ENCODE data around the gene IRF9.
A peak's percentile ranks its signal among the peaks of the same experiment; 100 is the strongest.

IRF9 gene, protein sequence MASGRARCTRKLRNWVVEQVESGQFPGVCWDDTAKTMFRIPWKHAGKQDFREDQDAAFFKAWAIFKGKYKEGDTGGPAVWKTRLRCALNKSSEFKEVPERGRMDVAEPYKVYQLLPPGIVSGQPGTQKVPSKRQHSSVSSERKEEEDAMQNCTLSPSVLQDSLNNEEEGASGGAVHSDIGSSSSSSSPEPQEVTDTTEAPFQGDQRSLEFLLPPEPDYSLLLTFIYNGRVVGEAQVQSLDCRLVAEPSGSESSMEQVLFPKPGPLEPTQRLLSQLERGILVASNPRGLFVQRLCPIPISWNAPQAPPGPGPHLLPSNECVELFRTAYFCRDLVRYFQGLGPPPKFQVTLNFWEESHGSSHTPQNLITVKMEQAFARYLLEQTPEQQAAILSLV

DNA sequence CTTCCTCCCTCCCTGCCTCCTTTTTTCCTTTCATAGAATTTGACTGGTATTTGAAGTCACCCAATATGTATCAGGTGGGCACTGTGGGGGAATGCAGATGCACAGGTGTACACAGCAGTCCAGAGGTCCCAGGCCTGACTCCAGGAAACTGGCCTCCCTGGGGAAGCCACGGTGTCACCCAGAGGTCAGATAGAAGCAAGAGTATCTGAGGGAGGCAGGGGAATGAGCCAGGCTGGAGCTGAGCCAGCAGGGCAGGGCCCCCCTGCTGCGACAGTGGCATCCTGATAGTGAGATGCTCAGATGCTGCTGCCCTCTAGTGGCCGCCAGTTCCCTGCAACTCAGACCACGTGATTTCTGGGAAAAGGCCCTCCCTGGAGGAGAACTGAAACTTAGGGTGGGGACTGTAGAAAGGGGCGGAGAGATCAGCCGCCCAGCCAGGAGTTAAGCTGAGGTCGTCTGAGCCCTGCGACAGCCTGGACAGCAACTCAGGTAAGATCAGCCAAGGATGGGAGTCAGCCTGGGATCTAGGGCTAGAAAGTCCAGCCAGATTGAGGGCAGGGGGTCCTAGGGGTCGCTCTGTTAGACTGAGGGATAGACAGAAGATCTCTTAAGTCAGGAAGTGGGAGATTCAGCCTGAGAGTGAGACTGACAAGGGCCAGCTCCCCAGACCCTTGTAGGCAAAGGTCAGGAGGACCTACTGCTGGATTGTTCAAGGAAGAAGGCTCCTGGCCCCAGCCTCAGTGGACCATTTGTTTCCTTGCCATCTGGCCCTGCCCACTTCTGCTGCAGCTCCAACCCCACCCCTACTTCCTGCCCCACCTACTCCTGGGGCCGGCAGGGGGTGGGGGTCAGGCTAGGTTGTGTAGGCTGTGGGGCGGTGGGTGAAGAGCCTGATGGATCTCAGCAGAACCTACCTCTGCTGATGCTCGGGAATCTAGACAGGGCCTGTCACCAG lies at the start of gene IRF9:
IRF9 (plus strand) TSS at position 416 of the 955 bp plus-strand sequence. CDS start 880 bp downstream, outside the sequence.
- peak; percentile 98 for DNase-seq

DNA sequence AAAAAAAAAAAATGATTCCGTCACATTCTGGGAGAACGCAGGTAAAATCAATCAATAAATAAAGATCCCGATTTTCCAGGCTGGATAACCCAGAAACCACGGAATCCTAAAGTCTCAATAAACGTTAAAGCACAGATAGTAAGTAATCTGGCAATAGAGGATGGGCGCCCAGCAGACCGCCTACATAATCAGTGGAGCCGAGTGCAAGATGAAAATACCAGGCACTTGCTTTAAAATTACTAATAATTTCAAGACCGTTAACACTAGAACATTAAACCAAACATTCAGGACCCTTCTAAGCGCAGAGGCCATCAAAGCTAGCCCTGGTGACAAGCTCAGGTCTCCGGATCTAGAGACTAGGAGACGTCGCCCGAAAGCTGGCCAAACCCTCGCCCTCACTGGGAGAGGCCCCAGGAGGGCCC lies 47.7 kb upstream of the IRF9 start:
- no peak for DNase-seq

DNA sequence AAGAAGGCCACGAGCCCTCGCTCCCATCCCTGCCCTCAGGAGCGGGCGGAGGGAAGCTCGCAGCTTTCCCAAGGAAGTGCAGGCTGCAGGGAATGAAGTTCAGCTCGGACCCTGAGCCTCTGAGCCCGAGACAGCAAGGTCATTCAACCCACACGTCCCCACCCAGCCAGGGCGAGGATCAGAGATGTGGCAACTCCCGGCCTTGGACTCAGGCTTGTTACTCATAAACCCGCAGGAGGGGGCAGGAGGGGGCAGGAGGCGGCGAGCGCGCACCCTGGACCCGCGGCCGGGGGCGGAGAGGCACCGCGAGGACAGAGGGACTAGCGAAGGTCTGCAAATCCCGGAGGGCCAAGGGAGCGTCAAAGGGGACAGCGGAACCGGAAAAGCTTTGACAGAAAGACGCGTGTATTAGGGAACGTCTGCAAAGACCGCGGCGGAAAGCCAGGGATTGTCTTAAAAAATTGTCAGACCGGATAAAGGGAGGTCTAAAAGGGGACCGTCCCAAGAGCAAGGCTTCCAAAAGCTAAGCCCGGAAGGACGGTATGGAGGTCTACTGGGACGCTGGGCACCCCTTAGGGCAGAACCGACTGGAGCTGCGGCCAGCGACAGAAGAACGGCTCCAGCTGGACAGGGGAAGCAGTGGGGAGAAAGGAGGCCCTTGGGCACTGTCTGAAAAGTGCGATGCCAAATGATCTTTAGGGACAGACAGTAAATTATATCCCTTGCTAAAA lies 47.1 kb upstream of the IRF9 start:
- peak; percentile 77 for DNase-seq

DNA sequence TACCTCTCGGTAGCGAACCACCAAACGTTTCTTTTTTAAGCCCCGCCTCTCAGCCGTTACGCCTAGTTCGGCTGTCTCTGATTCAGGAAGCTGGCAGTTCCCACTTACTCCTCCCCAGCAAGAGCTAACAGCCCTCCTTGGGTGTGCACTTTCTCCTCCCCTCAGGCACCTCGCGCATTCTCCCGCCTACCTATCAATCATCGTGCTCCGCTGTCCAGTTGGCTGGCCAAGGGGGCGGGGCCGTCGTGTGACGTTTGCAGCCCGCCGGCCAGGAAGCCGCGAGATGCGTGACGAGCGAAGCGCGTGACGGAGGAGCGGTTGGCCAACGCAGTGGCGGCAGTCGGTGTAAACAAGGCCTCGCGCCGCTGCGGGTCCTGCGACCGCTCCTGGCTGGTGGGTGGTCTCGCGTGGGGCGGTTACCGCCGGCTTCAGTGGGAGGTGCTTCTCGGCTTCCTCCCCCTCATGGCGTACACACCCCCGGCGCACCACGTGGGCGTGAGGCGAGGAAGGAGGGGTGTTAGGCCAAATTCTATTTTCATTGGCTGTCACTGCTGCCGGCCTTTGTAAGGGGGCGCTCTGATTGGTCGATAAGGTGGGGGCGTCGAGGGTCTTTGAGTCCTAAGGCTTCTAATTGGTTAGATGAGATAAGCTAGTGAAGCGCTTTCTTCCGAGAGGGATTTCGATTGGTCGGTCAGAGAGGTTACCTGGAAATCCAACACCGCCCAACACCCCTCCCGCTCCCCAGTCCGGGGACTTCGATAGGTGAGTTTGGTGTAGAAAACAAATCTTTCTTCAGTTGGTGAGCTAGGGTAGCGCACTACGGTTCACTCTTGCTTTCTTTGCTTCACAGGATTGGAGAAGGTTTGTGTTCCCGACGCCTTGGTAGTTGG lies 46.3 kb upstream of the IRF9 start, which contains the start of the genes DCAF11 and NRL:
DCAF11 (plus strand) TSS at position 246 of the 890 bp plus-strand sequence. CDS start 818 bp downstream, outside the sequence.
NRL (minus strand) TSS at position 418 of the 890 bp plus-strand sequence. CDS start 32,101 bp downstream, outside the sequence.
- peak; percentile 99 for DNase-seq

- DNase-seq: no peak
These were observed 45.5 kb upstream of the IRF9 start for GRCh38 chr14:24115422-24116127.

DNA sequence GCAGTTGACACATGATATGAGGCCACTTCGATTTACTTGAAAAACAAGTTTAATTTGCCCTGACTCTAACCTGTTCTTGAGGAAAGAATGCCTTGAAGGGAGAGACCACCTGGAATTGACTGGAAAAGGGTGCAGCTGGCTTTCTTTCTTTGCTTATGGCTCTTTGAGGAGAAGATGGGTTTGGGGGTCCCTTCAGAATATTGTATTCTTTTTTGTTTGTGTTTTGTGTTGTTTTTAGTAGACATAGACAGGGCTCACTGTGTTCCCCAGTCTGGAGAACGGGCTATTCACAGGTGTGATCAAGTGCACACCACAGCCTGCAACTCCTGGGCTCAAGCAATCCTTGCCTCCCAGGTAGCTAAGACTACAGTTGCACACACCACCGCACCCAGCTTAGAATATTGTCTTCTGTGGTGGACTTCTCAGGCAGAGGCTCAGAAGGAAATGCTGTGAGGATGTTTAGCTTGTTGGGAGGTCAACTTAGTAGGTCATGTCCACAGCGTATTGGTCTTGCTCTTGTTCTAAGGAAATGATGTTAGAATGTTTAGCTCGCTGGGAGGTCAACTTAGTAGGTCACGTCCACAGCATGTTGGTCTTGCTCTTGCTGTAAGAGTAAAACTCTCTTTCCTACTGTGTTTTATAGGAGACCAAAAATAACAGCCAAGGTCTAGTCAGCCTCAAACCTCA lies 44.8 kb upstream of the IRF9 start:
- no peak for DNase-seq

GRCh38 chr14:24117179-24117578 lies 43.9 kb upstream of the IRF9 start:
- no peak for DNase-seq

- DNase-seq: no peak
These were observed 41.4 kb upstream of the IRF9 start for GRCh38 chr14:24119691-24120090.

- DNase-seq: no peak
These were observed 39.9 kb upstream of the IRF9 start for GRCh38 chr14:24121210-24121609.

DNA sequence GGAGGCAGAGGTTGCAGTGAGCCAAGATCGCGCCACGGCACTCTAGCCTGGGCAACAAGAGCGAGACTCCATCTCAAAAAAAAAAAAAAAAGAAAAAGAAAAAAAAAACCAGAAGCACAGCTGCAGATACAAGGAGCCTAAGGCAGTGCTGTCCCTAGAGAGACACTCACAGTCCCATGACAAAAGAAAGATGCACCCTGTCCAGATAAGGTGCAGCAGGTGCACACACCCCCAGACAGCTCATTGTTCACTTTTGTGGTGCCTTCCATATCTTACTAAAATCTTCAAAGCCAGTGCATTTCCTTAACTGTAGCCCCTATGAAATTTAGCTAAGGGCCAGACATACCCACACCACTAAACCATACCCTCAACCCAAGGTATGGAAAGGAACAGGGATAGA lies 38.6 kb upstream of the IRF9 start:
- DNase-seq: no peak

DNA sequence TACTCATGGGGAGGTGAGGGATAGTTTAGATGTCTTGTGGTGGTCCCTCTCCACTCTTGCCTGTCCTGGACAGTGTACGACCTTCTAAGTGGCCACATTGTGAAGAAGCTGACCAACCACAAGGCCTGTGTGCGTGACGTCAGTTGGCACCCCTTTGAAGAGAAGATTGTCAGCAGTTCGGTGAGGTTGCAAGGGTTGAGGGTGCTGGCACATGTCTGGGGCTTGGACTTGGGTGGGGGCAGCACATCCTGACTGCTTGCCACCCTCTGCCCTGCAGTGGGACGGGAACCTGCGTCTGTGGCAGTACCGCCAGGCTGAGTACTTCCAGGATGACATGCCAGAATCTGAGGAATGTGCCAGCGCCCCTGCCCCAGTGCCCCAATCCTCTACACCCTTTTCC lies 38.2 kb upstream of the IRF9 start:
- no peak for DNase-seq

DNA sequence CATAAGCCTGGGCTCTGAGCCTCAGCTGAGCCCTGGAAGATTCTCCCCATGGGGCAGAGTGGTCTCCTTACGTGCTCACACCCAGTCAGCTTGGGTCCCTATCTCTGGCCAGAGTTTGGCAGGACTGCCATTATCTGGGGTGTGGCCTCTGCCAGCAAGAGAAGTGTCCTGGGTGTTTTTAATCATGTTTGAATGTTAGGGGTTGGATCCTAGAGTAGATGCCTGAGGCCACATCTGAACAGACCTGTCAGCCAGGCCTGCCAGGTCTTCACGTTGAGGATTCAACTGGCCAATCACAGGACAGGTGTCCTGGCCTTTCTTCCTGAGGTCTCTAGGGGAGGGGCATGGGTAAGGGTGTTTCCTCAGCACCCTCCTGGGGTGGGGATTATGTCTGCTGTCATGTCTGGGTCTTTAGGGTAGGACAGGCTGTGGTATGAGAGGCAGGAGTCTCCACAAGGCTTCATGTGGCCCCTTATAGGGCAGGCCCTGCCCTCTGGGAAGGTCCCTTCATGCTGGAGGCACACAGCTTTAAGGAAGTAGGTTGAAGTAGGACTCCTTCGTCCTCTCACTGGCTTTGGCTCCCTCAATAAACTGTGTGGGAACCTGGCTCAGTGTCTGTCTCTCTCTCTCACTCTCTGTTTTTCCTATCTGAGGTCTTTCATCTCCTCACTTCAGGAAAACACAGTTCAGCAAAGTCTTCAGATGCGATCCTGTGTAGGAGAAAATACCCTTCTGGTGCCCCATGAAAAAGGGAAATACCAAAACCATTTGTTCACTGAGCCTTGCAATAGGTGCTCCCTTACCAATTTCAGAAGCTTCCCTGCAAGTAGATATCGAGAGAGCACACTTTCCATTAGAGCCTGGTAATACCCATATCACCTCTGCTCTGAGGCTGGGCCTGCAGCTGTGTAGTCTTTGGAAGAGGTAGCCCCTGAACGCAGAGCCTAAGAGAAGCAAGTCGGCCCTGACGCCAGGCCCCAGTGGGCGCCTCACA lies 37.3 kb upstream of the IRF9 start:
- DNase-seq: no peak

GRCh38 chr14:24126939-24127338 lies 34.1 kb upstream of the IRF9 start:
- no peak for DNase-seq

DNA sequence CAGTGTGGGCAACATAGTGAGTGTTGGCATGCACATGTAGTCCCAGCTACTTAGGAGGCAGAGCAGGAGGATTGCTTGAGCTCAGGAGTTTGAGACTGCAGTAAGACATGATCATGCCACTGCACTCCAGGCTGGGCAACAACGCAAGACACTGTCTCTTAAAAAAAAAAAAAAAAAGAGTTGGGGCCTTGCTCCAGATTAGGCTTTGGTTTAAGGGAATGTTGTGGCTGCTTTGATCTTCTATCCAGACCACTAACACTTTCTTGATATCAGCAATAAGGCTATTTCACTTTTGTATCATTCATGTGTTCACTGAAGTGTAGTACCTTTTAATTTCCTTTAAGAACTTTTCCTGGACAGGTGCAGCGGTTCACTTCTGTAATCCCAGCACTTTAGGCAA lies 33.4 kb upstream of the IRF9 start:
- DNase-seq: no peak

GRCh38 chr14:24129410-24129998 lies 31.6 kb upstream of the IRF9 start:
- DNase-seq: no peak

DNA sequence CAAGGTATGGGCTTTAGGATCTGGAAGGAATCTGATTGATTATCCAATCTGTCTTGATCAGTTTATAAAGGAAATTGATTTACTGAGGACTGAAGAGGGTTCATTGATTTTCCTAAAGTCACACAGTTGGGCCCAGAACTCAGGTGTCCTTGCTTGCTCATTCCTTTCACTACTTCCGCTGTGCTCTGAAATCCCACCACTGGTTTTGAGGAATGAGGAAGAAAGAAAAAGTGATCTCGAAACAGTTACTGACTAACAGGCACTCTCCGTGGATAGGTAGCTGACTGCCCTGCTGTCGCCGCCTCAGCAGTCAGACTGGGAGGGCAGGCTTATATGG lies 30.7 kb upstream of the IRF9 start, which contains the start of gene FITM1:
FITM1 (plus strand) TSS at position 280 of the 337 bp plus-strand sequence. CDS start 905 bp downstream, outside the sequence.
- DNase-seq: no peak

GRCh38 chr14:24130717-24131548 lies 30.1 kb upstream of the IRF9 start:
- no peak for DNase-seq

- no peak for DNase-seq
These were observed 29.5 kb upstream of the IRF9 start for GRCh38 chr14:24131549-24131966.

All from CD4-positive, alpha-beta T cell treated with Interleukin-17A for 4 hours (primary cell).